Upper lobe of left lung (tissue), 4 donors: ENCODE results near the gene PCSK6.
"Not testable (repeated sequence)": the region's sequence is repeated elsewhere in the genome, so short reads cannot be mapped to it uniquely, and the experiment has no call there.

Experiments used
- CTCF ChIP-seq, 6 experiments: fragments of 450-650 bp in 4 of 6; fragments of 200-600 bp in 2 of 6; sonication (generic) in 2 of 6; IDR thresholded peaks; one replicate each; pipeline ENCODE4 v1.5.1; 2016 to 2019; ENCODE audit warnings: antibody characterized with exemption in 6 of 6
- EP300 ChIP-seq, 4 donors: sonication (generic); formaldehyde crosslinking; IDR thresholded peaks; one replicate each; pipeline ENCODE4 v1.5.1; 2017; ENCODE audit warnings: antibody characterized with exemption in 4 of 4, control low read depth in 2 of 4
- POLR2A ChIP-seq, 4 donors: fragments of 450-650 bp; IDR thresholded peaks; one replicate each; pipeline ENCODE4 v1.5.1; 2016 to 2017; ENCODE audit warnings: antibody characterized with exemption in 4 of 4, mild to moderate bottlenecking in 2 of 4
- POLR2AphosphoS5 ChIP-seq, 2 donors: sonication (generic); formaldehyde crosslinking; IDR thresholded peaks; one replicate each; pipeline ENCODE4 v1.5.1; 2017; ENCODE audit warnings: antibody characterized with exemption in 2 of 2

DNA sequence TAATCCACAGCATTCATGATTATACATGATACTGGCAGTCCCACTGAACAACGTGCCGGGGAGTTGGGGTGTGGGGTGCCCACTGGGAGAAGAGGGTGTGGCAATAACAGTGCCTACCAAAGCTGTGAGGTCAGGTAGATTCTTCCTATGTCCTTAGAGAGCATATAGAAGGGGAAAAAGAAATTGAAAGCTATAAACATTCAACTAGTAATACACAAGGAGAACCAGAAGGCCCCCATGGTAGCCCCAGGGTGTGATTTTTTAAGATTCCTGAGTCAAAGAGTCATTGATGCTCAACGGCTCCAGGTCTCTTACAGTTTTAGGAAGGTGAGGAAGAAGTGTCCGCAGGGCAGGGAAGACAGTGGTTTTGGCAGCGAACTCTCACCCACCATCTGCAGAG, 25.8 kb downstream of the PCSK6 start:
- TF ChIP-seq POLR2A, CTCF, POLR2AphosphoS5, EP300 (IDR thresholded peaks at IDR 0.05): not testable (repeated sequence)
